KMS-11 (cell line): ENCODE results near the gene RPL7L1.

Experiments used
- H2AFZ ChIP-seq: fragments of 200-600 bp; sonication (generic); 2 replicates; pipeline ENCODE4 v1.6.1; 2016; ENCODE audit warnings: antibody characterized with exemption, mixed run types, low read depth
- H3K27ac ChIP-seq: fragments of 200-600 bp; sonication (generic); 2 replicates; pipeline ENCODE4 v1.6.1; 2016; ENCODE audit warnings: mild to moderate bottlenecking, mixed run types
- H3K27me3 ChIP-seq: fragments of 200-600 bp; sonication (generic); 2 replicates; pipeline ENCODE4 v1.6.1; 2017; ENCODE audit warnings: mild to moderate bottlenecking, low read depth, mixed run types, moderate library complexity; ENCODE audit not compliant: insufficient read depth
- H3K36me3 ChIP-seq: fragments of 200-600 bp; sonication (generic); 2 replicates; pipeline ENCODE4 v1.6.1; 2017; ENCODE audit warnings: mild to moderate bottlenecking, mixed run types; ENCODE audit not compliant: insufficient read depth
- H3K4me1 ChIP-seq: fragments of 200-600 bp; sonication (generic); 2 replicates; pipeline ENCODE4 v1.6.1; 2016; ENCODE audit warnings: mild to moderate bottlenecking, low read depth, mixed run types; ENCODE audit not compliant: poor library complexity, severe bottlenecking
- H3K4me2 ChIP-seq: fragments of 200-600 bp; sonication (generic); 2 replicates; pipeline ENCODE4 v1.7.0; 2016; ENCODE audit warnings: mild to moderate bottlenecking, mixed run types
- H3K4me3 ChIP-seq: fragments of 200-600 bp; sonication (generic); IDR thresholded peaks from 2 replicates; pipeline ENCODE4 v1.6.1; 2017; ENCODE audit warnings: low read depth, low read length, mixed read lengths; ENCODE audit not compliant: insufficient read depth
- H3K79me2 ChIP-seq: fragments of 200-600 bp; sonication (generic); 2 replicates; pipeline ENCODE4 v1.6.1; 2016; ENCODE audit warnings: low read depth, mixed run types; ENCODE audit not compliant: insufficient read depth
- H3K9ac ChIP-seq: fragments of 200-600 bp; sonication (generic); 2 replicates; pipeline ENCODE4 v1.6.1; 2016; ENCODE audit warnings: mild to moderate bottlenecking, mixed run types
- H4K20me1 ChIP-seq: fragments of 200-600 bp; sonication (generic); 2 replicates; pipeline ENCODE4 v1.6.1; 2016; ENCODE audit warnings: mild to moderate bottlenecking, mixed run types; ENCODE audit not compliant: insufficient read depth
- CTCF ChIP-seq: fragments of 200-600 bp; sonication (generic); conservative IDR thresholded peaks from 2 replicates; pipeline ENCODE4 v1.6.1; 2017; ENCODE audit warnings: low read depth, mild to moderate bottlenecking, antibody characterized with exemption, low read length, moderate library complexity, mixed read lengths

RPL7L1 gene

DNA sequence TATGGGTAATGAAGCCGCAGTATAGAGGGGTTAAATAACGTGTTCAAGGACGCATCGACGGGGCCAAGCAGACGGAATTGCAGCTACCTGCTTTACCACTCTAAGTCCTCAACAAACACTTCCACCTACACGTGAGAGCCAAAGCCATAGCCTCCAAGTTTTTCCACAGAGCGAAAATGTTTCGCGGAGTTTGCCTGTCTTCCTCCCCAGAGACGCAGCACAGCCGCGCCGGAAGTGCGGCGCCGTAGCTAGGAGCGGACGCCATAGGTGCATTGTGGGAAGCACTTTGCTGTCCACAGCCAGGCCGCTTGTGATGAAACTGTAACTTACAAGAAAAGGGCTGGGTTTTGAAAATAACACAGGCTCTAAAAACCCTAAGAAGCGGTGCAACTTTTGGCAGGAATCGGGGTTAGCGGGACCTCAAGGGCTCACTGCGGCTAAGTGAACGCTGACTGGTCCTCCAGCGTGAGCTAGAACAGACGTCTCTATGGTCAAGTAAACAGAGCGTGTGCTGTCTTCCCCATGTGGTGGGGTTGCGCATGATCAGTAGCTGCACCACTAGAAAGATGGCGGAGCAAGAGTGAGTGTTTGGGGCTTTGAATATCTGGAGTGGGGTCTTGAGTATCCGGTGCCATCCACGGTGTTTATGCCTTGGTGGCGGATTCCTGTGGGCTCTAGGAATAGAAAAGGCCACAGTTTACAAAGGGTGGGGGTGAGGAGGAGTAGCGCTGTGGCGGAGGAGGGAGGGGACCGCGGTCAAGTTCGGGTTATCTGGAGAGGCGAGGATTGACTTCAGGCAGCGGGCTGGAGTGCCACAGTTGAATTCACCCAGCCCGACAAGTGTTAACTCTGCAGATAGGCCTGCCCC, at the start of gene RPL7L1:
Gene RPL7L1 (plus strand): TSS at position 245 of the 868 bp plus-strand sequence. CDS start 295 bp downstream, at position 540.
- Histone ChIP-seq H3K79me2 (peaks cover 38% of the 10 kb centered on the region), H2AFZ (peak within 1 kb of the TSS; percentile 75), H3K4me1 (peaks cover 15% of the 10 kb centered on the region)

DNA sequence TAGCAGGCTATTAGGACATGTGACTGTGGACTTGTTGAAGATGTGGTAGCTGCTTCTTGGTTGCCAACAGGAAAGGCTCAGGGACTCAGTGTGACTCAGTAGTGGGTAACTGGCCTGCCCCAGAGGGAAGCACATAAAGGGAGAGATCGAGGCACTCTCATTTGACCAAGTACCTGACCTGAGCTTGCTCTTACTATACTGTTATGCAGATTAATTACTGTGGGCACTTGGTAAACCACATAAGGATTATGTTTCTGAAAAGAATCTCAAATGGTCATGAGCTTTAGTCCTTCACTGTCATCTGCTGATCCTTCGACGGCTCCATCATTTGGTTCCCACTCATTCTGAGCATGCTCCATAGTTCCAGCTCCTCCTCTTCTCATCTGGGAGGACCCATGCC, 48.2 kb upstream of the RPL7L1 start:
- H3K4me3 ChIP-seq = no peak overlapping the region
- H3K79me2 ChIP-seq = no peaks in the 10 kb centered on the region
- no peak overlapping the region for H3K9ac ChIP-seq
- no peak overlapping the region for H3K4me2 ChIP-seq
- no peak overlapping the region for H3K27ac ChIP-seq
- H2AFZ ChIP-seq = no peak overlapping the region
- H3K27me3 ChIP-seq = no peaks in the 10 kb centered on the region
- H3K36me3 ChIP-seq = no peaks in the 10 kb centered on the region
- H4K20me1 ChIP-seq = no peaks in the 10 kb centered on the region
- H3K4me1 ChIP-seq = no peaks in the 10 kb centered on the region
- no peak for TF ChIP-seq CTCF

More for the DNA sequence above, at the start of gene RPL7L1:
- peak within 1 kb of the TSS; percentile 65 for H3K4me2 ChIP-seq
- no peaks in the 10 kb centered on the region for H3K27me3 ChIP-seq
- H3K36me3 ChIP-seq = peaks cover 21% of the 10 kb centered on the region; the same call in 1 of the 2 replicates
- 0 out of 2 replicates have a peak, but pooled peaks have one; percentile 22 for TF ChIP-seq CTCF
- H4K20me1 ChIP-seq = no peaks in the 10 kb centered on the region
- peak within 1 kb of the TSS; percentile 94 for H3K27ac ChIP-seq
- no peak within 1 kb of the TSS for H3K4me3 ChIP-seq
- peak within 1 kb of the TSS; percentile 91 for H3K9ac ChIP-seq

GRCh38 chr6:42834056-42834455, 45.4 kb upstream of the RPL7L1 start:
- TF ChIP-seq CTCF = no peak
- Histone ChIP-seq H3K36me3 (no peaks in the 10 kb centered on the region), H3K27ac (no peak overlapping the region), H3K79me2 (no peaks in the 10 kb centered on the region), H2AFZ (no peak overlapping the region), H3K9ac (no peak overlapping the region), H3K4me1 (no peaks in the 10 kb centered on the region), H3K27me3 (no peaks in the 10 kb centered on the region), H4K20me1 (no peaks in the 10 kb centered on the region), H3K4me3 (no peak overlapping the region), H3K4me2 (no peak overlapping the region)

GRCh38 chr6:42841844-42842584, 37.4 kb upstream of the RPL7L1 start:
- Histone ChIP-seq H3K27ac (no peak overlapping the region), H3K4me3 (no peak overlapping the region), H3K36me3 (no peaks in the 10 kb centered on the region), H3K4me2 (no peak overlapping the region), H2AFZ (no peak overlapping the region), H4K20me1 (no peaks in the 10 kb centered on the region), H3K4me1 (peaks cover 7% of the 10 kb centered on the region), H3K9ac (no peak overlapping the region), H3K27me3 (no peaks in the 10 kb centered on the region), H3K79me2 (no peaks in the 10 kb centered on the region)
- TF ChIP-seq CTCF = no peak
